Gastroesophageal sphincter (tissue), 4 donors: ENCODE results near the gene EBP. TPM values are rescaled to one million over a fixed set of nuclear protein-coding genes. Genes with fewer than 3 reads are reported as not detected.

Source experiments
- ATAC-seq: fragments of 150-250 bp; one replicate; pipeline ENCODE4 v1.9.1; 2016; ENCODE audit warnings: mild to moderate bottlenecking, moderate library complexity
- H3K27ac ChIP-seq, 4 donors: fragments of 200-600 bp; sonication (generic) in 3 of 4; 1 replicate in 3 of 4; 2 replicates in 1 of 4; pipeline ENCODE4 v1.5.1; 2016 to 2019
- H3K27me3 ChIP-seq: fragments of 200-600 bp; sonication (generic); one replicate; pipeline ENCODE4 v1.5.1; 2019
- H3K36me3 ChIP-seq, 2 donors: fragments of 200-600 bp; sonication (generic); one replicate each; pipeline ENCODE4 v1.5.1; 2019; ENCODE audit warnings: control low read depth in 1 of 2
- H3K4me1 ChIP-seq, 3 donors: fragments of 200-600 bp; sonication (generic); 1 replicate in 2 of 3; 2 replicates in 1 of 3; pipeline ENCODE4 v1.5.1; 2016 to 2019; ENCODE audit warnings: control low read depth in 2 of 3
- H3K4me3 ChIP-seq, 2 donors: fragments of 200-600 bp; sonication (generic); one replicate each; pipeline ENCODE4 v1.5.1; 2019; ENCODE audit warnings: mild to moderate bottlenecking in 1 of 2, moderate library complexity in 1 of 2
- H3K9me3 ChIP-seq, 3 donors: fragments of 200-600 bp; sonication (generic); one replicate each; pipeline ENCODE4 v1.5.1; 2017 to 2019; ENCODE audit warnings: control low read depth in 2 of 3
- EP300 ChIP-seq: sonication (generic); formaldehyde crosslinking; IDR thresholded peaks from one replicate; pipeline ENCODE4 v1.6.1; 2017; ENCODE audit warnings: antibody characterized with exemption, mild to moderate bottlenecking
- POLR2A ChIP-seq, 2 donors: fragments of 450-650 bp; IDR thresholded peaks; one replicate each; pipeline ENCODE4 v1.6.1; 2017; ENCODE audit warnings: antibody characterized with exemption in 2 of 2, mild to moderate bottlenecking in 2 of 2, moderate library complexity in 1 of 2
- POLR2AphosphoS5 ChIP-seq: sonication (generic); formaldehyde crosslinking; IDR thresholded peaks from one replicate; pipeline ENCODE4 v1.6.1; 2017; ENCODE audit warnings: antibody characterized with exemption
- WGBS, 2 donors: methylation state at CpG; one replicate each; pipeline ENCODE4 v1.1.5; 2018; ENCODE audit warnings: low coverage in 1 of 2; 5-methylcytosine and 5-hydroxymethylcytosine counted together
- total RNA-seq, 4 donors: library from RNA; depleted of rRNA; stranded (reverse); fragments of >200 nt; gene quantifications; one replicate each; pipeline ENCODE4 v1.1.0, GENCODE V29; 2016
- TF ChIP-seq, protein P1 (sequence below), 4 experiments: fragments of 200-600 bp in 2 of 4; fragments of 450-650 bp in 2 of 4; sonication (generic) in 1 of 4; IDR thresholded peaks; one replicate each; pipeline ENCODE4 v1.5.1; 2017 to 2019; ENCODE audit warnings: antibody characterized with exemption in 4 of 4, mild to moderate bottlenecking in 2 of 4, moderate library complexity in 2 of 4

EBP gene
- total RNA-seq, 4 donors from 2014 or later, result 12.9 to 17.7 (median 14.5) TPM

DNA sequence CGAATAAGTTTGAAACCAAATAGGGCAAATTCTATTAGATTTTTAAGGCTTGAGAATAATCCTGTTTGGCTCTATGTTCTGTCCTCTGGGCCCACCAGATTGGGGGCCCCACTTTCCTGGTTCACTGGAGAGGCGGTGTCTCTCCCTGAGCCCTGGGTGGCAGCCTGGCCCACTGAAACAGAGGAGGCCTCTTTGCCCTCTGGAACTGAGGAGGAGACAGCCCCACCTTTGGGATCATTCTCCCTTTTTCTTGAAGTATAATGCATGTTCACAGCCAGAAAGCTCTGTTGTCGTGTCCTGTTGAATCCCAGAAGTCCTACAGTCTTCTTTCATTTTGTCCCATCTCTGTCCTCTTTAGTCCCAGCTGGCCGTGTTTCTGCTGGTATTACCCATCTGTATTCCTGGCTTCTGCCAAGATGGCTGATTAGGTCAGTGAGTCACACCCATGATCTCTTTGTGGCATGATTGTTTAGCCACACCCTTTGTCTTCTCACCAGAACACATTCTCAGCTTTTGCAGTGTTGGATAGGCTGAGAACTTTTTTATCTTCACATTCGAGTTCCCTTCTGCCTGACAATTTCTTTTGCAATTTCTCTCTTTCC is 9.9 kb downstream of the EBP start:
- Histone ChIP-seq H3K4me3 (no peak overlapping the region), H3K27ac (peak overlapping the region in 1 of 4 donors; percentile 48), H3K9me3 (no peaks in the 10 kb centered on the region), H3K4me1 (no peaks in the 10 kb centered on the region), H3K27me3 (no peaks in the 10 kb centered on the region), H3K36me3 (peaks cover 0 to 24% of the 10 kb centered on the region in 2 donors)
- WGBS, 2 donors, result 66 to 100% methylated on average over 1 to 4 of the region's 5 CpGs
- no peak for TF ChIP-seq EP300
- no peak for TF ChIP-seq POLR2A (IDR thresholded peaks at IDR 0.05)
- TF ChIP-seq POLR2AphosphoS5, result no peak
- TF ChIP-seq, protein P1, sequence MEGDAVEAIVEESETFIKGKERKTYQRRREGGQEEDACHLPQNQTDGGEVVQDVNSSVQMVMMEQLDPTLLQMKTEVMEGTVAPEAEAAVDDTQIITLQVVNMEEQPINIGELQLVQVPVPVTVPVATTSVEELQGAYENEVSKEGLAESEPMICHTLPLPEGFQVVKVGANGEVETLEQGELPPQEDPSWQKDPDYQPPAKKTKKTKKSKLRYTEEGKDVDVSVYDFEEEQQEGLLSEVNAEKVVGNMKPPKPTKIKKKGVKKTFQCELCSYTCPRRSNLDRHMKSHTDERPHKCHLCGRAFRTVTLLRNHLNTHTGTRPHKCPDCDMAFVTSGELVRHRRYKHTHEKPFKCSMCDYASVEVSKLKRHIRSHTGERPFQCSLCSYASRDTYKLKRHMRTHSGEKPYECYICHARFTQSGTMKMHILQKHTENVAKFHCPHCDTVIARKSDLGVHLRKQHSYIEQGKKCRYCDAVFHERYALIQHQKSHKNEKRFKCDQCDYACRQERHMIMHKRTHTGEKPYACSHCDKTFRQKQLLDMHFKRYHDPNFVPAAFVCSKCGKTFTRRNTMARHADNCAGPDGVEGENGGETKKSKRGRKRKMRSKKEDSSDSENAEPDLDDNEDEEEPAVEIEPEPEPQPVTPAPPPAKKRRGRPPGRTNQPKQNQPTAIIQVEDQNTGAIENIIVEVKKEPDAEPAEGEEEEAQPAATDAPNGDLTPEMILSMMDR (IDR thresholded peaks at IDR 0.05), result no peak
- ATAC-seq, result peak; percentile 69

DNA sequence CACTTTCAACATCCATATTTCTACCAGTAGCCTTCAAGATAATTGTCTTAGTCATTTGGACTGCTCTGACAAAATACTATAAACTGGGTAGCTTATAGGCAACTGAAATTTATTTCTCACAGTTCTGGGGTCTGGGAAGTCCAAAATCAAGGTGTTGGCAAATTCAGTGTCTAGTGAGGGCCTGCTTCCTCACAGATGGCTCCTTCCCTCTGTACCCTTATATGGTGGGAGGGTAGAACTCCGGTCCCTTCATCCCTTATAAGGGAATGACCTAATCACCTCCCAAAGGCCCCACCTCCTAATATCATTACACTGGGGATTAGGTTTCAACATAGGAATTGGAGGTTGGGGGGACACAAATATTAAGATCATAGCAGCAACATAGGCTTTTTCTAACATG is 10.6 kb downstream of the EBP start:
- no peaks in the 10 kb centered on the region for H3K9me3 ChIP-seq
- TF ChIP-seq, protein P1 (IDR thresholded peaks at IDR 0.05), result no peak
- TF ChIP-seq POLR2AphosphoS5, result no peak
- no peak for TF ChIP-seq EP300
- no peak for TF ChIP-seq POLR2A (IDR thresholded peaks at IDR 0.05)
- H3K27me3 ChIP-seq, result no peaks in the 10 kb centered on the region
- no CpG with 5 or more reads among the region's 1 CpG for WGBS, 2 donors
- peak overlapping the region in 1 of 4 donors; percentile 15 for H3K27ac ChIP-seq
- peaks cover 0 to 17% of the 10 kb centered on the region in 2 donors for H3K36me3 ChIP-seq
- no peak overlapping the region for H3K4me3 ChIP-seq
- H3K4me1 ChIP-seq, result no peaks in the 10 kb centered on the region
- no peak for ATAC-seq

DNA sequence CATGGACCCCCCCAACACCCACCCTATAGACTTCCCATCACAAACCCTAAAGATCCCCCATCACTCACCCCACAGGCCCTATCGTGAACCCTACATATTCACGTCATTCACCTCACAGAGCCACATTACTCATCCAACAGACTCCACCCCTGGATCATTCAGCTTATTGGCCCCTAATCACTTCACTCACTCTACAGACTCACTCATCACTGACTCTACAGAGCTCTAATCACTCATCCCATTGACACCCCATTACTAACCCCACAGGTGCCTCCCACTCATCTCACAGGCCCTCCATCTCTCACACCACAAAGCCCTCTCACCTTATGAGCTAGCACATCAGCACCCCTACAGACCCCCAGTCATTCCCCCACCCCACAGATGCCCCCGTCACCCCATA is 11.6 kb downstream of the EBP start:
- H3K27ac ChIP-seq, result no peak overlapping the region
- H3K4me3 ChIP-seq, result no peak overlapping the region
- H3K36me3 ChIP-seq, result peaks cover 0 to 7% of the 10 kb centered on the region in 2 donors
- WGBS, 2 donors, result 63 to 75% methylated on average over 2 of the region's 3 CpGs
- TF ChIP-seq EP300 (no peak), POLR2AphosphoS5 (no peak), POLR2A (IDR thresholded peaks at IDR 0.05) (no peak)
- TF ChIP-seq, protein P1 (IDR thresholded peaks at IDR 0.05), result no peak
- no peaks in the 10 kb centered on the region for H3K9me3 ChIP-seq
- ATAC-seq, result no peak
- H3K27me3 ChIP-seq, result no peaks in the 10 kb centered on the region
- no peaks in the 10 kb centered on the region for H3K4me1 ChIP-seq

DNA sequence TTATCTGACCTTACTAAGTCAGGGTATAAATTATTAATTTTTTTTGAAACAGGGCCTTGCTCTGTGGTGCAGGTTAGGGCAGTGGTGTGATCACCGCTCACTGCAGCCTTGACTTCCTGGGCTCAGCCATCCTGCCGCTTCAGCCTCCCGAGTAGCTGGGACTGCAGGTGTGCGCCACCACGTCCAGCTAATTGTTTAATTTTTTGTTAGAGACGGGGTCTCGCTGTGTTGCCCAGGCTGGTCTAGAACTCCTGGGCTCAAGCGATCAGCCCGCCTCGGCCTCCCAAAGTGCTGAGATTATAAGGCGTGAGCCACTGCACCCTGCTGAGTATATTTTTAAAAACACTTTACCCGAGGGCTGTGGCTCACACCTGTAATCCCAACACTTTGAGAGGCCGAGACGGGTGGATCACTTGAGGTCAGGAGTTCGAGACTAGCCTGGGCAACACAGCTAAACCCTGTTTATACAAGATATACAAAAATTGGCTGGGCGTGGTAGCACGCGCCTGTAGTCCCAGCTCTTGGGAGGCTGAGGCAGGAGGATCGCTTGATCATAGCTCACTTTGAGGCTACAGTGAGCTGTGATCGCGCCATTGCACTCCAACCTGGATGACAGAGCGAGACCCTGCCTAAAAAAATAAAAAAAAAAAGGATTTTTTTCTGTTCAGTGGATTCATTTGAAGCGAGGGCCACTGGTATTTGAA is 17.2 kb downstream of the EBP start:
- Histone ChIP-seq H3K36me3 (peaks cover 0 to 11% of the 10 kb centered on the region in 2 donors), H3K4me1 (peaks cover 0 to 16% (median 0%) of the 10 kb centered on the region in 3 donors), H3K9me3 (no peaks in the 10 kb centered on the region), H3K27ac (peak overlapping the region; percentile 73 to 88 (median 85)), H3K4me3 (peak overlapping the region in 1 of 2 donors; percentile 74), H3K27me3 (no peaks in the 10 kb centered on the region)
- WGBS, 2 donors, result 58 to 61% methylated on average over 2 to 8 of the region's 23 CpGs
- no peak for ATAC-seq
- TF ChIP-seq POLR2AphosphoS5 (no peak), POLR2A (IDR thresholded peaks at IDR 0.05) (no peak), EP300 (no peak)
- TF ChIP-seq, protein P1 (IDR thresholded peaks at IDR 0.05), result no peak
